HG03095 (cell line): Measurements from ENCODE around the gene CPEB2.
"Not testable (repeated sequence)": the region's sequence is repeated elsewhere in the genome, so short reads cannot be mapped to it uniquely, and the experiment has no call there.

ENCODE experiments used
- ATAC-seq: cut with Tn5 transposase; IDR thresholded peaks from one replicate; pipeline ENCODE4 v1.9.1; 2021; ENCODE audit warnings: moderate library complexity; ENCODE audit not compliant: unreplicated experiment

Gene CPEB2

DNA sequence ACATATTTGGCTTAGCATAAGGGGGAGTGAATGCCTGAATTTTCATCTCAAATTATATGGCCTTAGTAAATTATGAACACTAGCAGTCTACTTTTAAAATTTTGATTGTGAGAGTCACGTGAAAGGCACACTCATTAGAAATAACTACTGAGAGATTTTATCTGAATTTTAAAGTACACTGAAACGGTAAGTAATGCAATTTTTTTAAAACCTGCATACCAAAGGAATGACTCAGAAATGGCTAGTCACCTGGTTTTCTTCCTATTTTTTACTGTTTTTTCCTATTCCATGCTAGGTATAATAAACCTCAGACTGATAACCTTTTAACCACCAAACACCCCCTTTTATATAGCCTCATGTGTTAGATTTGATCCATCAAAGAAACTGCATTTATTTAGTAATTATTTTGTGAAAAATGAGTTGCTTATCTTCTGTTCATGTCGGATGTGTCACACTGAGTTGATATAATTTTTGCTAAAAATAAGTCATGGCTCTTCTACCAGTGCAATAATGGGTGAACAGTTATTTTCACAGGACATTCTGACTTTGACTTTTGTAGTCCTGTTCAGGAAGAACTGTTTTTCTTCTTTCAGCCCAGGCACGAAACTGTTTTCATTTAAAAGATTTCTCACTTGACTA lies 40.4 kb downstream of the CPEB2 start:
- ATAC-seq: no peak

GRCh38 chr4:15043226-15043625 lies 40.9 kb downstream of the CPEB2 start:
- no peak for ATAC-seq

DNA sequence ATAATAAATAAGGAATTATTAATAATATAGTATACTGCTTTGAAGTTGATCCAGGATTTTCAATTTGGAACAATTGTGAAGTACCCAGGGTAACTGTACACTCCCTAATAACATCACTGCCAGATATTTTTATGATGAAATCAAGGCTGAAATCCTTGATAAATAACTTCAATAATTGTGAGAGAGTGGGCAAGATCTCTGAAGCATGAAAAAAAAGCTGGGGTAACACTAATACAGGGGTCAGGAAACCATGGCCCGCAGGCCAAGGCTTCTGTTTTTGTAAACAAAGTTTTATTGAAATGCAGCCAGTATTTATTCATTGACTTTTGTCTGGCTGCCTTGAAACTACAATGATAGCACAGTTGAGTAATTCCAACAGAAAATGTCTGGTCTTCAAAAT lies 41.6 kb downstream of the CPEB2 start:
- no peak for ATAC-seq

GRCh38 chr4:15054541-15054940 lies 52.3 kb downstream of the CPEB2 start:
- ATAC-seq: no peak

DNA sequence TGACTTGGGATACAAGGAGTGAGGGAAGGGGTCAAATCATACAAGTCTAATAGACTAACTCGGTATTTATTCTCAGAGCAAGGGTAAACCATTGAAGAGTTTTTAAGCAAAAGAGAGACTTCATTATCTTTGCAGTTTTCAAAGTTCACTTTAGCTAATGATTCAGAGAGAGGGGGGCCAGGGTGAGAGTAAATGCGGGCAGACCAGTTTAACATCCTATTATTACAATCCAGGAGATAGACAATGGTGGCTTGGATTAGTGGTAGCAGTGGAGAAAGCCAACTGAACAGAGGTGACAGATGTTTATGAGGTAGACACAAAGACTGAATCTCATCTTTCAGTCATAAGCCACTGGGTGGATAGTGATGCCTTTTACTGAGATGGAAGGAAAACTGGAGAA lies 57.9 kb downstream of the CPEB2 start:
- ATAC-seq: no peak

DNA sequence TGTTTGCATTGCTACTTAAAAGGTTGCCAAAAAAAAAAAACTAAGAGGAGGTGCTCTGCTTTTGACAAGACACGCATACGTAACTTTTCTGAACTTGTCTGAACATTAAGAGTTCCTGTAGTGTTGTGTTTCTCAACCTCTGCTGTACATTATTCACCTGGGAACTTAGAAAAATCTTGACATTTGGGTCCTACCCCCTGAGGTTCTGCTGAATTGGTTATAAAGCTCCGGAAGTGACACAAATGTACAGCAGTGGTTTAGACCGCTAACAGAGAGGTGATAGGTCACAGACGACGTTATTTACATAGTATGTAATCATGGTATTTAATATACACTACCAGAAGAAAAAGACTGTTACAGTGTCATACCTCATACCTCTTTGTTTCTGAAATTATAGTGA lies 61.1 kb downstream of the CPEB2 start:
- ATAC-seq: no peak

DNA sequence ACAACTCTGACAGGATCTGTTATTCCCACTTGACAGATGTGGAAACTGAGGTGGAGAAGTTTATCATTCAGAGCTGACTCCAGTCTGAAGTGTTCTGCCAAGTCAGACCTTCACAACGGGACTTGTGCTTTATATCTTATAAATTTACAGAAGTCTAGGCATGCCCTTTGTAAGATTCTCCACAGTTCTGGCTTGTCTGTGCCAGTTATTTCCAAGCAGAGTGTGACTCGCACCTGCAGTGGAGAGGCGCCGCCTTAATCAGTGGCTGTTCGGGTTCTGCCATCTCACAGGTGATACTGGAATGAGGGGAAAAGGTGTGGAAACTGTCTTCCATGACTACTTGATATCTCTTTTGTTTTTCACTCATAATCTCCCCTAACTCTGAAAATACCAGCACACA lies 63.2 kb downstream of the CPEB2 start:
- ATAC-seq: no peak

DNA sequence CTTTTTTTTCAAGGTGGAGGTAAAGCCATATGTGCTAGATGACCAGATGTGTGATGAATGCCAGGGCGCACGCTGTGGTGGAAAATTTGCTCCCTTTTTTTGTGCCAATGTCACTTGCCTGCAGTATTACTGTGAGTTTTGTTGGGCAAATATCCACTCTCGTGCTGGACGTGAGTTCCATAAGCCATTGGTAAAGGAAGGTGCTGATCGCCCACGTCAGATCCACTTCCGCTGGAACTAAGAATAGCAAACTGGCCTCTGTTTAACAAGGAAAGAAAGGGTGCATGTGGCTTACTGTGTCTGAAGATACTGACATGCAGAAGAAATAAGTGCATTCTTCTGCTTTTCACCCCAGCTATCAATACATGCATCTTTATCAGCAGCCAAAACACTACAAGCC lies 63.9 kb downstream of the CPEB2 start:
- no peak for ATAC-seq

DNA sequence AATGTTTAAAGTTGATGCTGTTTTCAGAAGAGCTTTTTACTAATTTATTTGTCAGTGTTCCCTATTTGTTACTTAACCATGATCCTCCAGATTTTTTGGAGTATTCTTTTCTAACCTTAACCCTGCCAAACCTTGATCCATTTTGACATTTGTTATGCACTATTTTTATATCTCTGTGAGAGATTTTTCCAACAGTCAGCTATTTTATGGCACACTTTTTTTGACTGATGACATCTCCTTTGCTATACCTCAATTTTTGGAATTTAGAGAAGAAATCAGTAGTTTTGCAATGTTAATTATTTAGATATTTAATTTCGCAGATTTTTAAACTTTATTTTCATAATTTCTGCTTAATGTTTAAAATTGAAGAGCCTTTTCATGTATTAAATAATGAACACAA lies 66.0 kb downstream of the CPEB2 start:
- ATAC-seq: no peak

GRCh38 chr4:15075875-15076274 lies 73.6 kb downstream of the CPEB2 start:
- no peak for ATAC-seq

DNA sequence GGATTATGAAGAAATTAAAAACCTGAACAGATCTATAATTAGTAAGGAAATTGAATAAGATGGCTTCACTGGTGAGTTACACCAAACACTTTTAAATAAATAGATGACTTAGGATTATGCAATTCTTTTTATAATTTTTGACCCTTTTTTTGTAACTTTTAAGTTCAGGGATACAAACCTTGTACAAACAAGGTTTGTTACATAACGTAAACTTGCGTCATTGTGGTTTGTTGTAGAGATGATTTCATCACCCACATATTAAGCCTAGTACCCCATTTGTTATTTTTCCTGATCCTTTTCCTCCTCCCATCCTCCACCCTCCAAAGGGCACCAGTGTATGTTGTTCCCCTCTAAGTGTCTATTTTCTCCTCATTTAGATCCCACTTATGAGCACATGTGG lies 75.7 kb downstream of the CPEB2 start:
- no peak for ATAC-seq

DNA sequence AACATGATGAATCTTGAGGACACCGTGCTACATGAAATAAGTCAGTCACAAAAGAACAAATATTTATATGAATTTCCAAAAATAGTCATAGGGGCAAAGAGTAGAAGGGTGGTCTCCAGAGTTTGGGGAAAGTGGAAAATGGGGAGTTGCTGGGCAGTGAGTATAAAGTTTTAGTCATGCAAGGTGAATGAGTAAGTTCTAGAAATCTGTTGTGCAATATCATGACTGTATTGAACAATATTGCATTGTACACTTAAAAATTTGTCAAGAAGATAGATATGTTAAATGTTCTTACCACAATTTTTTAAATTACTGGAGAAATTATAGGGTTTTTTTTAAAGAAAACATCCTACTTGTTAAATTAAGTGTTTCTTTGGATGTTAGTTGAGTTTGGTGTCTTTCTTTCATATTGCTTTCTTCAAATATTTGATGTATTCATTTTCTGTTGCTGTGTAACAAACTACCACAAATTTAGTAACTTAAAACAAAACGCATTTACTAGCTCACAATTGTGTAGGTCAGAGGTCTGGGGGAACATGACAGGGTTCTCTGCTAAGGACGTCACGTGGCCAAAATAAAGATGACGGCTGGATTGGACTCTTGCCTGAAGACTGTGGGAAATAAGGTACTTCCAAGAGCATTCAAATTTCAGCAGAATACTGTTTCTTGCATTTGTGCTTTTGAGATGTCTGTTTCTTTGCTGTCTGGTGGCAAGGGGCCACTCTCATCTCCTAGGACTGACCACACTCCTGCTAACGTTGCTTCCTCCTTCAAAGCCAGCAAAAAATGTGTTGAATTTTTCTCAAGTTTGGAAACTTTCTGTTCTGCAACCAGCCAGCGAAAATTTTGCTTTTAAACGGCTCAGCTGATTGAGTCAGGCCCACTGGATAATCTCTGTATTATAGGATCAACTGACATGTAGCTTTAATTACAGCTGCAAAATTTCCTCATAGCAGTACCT lies 76.7 kb downstream of the CPEB2 start:
- ATAC-seq: no peak

DNA sequence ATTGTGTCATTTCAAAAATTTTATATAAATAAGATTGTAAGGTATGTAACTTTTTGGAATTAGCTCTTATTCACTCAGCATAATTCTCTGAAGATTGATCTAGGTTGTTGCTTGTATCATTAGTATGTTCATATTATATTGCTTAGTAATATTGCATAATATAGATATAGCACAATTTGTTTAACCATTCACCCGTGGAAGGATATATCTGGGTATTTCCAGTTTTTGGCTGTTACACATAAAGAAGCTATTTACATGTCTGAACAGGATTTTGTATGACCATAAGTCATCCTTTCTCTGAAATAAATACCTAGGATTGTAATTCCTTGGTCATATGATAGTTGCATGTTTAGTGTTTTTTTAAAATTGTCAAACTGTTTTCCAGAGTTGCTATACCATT lies 82.5 kb downstream of the CPEB2 start:
- no peak for ATAC-seq

DNA sequence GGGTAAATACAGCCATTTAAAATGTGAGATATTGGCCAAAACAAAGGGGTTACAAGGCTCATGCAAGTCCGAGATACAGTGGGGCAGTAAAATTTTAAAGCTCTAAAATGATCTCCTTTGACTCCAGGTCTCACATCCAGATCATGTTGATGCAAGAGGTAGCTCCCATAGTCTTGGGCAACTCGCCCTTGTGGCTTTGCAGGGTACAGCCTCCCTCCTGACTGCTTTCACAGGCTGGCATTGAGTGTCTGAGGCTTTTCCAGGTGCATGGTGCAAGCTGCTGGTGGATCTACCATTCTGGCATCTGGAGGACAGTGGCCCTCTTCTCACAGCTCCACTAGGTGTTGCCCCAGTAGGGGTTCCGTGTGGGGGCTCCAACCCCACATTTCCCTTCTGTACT lies 83.5 kb downstream of the CPEB2 start:
- not testable (repeated sequence) for ATAC-seq

DNA sequence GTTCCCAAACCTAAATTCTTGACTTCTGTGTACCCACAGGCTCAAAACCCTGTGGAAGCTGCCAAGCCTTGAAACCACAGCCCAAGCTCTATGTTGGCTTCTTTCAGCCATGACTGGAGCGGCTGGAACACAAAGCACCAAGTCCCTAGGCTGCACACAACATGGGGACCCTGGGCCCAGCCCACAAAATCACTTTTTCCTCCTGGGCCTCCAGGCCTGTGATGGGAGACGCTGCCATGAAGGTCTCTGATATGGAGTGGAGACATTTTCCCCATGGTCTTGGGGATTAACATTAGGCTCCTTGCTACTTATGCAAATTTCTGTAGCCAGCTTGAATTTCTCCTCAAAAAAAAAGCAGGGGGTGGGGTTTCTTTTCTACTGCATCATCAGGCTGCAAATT lies 84.0 kb downstream of the CPEB2 start:
- ATAC-seq: not testable (repeated sequence)

- no peak for ATAC-seq
Observed at GRCh38 chr4:15088394-15089035, 86.2 kb downstream of the CPEB2 start.

DNA sequence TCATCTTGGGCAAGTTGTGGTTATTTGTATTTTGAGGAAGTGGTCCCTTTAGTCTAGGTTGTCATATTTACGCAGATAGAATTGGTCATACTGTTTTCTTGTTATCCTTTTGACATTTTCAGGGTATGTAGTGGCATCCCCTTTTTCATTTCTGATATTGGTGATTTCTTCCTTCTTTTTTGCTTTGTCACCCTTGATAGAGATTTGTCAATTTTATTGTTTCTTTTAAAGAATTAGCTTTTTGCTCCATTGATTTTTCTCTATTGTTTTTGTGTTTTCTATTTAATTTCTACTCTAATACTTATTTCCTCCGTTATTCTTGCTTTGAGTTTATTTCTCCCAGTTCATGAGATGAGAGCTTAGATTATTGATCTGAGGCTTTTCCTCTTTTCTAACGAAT lies 87.7 kb downstream of the CPEB2 start:
- ATAC-seq: no peak

DNA sequence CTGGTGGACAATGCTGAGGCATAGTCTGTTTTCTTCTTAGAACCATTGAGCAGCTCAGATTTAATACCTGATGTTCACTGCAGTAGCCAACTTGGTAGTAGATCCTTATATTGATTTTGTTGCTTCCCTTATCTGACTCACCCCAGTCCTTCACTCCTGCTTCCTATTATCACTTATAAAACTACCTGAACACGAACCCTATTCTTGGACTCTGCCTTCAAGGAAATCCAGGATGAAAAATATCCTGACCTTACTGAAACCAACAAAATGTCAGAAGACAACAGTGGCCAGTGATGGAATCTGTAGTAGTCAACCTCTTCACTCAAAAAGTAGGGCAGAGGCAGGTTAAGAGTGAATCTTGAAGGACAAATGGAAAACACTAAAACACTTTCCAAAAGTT lies 98.1 kb downstream of the CPEB2 start:
- ATAC-seq: no peak

DNA sequence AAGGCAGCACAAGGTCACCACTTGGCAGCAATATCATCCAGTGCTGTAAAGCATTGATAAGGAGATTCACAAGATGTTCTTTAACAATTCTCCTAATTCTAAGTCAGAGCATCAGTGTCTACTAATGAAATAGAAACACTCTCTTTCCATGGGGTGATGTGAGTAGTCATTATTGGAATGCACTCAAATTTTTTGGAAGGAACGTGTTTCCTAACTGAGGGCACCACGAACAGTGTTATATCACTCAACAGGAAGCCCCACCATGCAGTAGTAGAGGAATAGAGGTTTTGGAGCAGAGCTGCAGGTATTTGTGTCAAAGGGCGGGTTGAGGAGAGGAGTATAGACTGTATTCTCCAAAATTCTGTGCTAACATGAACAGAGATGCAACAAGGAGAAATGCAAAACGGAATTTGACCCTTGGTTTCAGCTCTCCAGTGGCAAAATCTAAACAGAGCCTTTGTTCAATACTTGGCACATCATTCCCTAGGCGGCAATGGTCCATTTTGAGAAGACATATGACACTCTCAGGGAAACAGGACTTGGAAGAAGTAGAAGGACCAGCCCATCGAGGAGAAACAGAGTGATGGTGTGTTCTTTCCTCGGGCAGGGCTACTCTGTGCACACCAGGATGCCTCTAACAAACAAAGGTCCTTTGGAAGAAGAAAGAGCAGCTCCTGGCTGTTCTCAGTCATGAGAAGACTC lies 98.9 kb downstream of the CPEB2 start:
- no peak for ATAC-seq

DNA sequence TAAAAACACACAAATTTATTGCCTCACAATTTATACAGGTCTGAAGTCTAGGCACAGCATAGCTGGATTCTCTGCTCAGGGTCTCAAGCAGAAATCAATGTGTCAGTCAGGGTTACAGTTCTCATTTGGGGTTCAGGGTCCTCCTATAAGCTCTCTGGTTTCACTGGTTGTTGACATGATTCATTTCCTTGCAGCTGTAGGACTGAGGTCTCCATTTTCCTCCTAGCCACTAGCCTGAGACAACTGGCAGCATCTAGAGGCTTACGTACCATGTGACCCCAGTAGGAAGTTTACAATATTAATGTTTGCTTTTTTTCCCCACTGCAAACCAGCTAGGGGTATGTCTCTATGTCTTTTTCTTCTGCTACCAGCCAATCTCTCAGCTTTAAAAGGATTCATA lies 102.5 kb downstream of the CPEB2 start:
- ATAC-seq: no peak

GRCh38 chr4:15106399-15106798 lies 104.1 kb downstream of the CPEB2 start:
- no peak for ATAC-seq
